ENCODE results near the gene CLDN20. TPM values are rescaled to one million over a fixed set of nuclear protein-coding genes. Genes with fewer than 3 reads are reported as not detected.
"Not testable (repeated sequence)": the region's sequence is repeated elsewhere in the genome, so short reads cannot be mapped to it uniquely, and the experiment has no call there.

CLDN20 gene
- total RNA-seq, 1 experiment from 2014 or later, result not detected

DNA sequence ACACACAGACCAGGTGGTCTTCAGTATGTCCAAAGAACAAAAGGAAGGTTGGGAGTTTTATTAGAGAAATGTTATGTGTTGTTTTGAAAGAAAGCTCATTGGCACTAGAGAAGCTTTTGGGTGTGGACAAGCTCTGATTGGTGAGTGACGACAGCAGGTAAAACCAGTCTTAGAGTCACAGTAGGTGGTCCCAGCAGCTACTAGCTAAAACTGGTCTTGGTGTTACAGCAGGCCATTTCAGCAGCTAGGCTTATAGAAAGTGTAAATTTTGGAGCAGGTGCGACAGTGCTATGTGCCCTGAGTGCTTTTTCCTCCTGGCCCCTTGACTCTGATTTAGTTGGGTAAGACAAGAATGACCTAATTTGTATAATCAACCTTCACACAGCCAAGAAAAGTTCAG, 3.6 kb downstream of the CLDN20 start:
- H3K9me3 ChIP-seq (ENCODE audit: control insufficient read depth, insufficient read depth, low read depth, low read length), result no peaks in the 10 kb centered on the region
- ChIA-PET POLR2A (no interaction called here), CTCF (interaction anchor here (0.7 kb wide), 2 partner anchors 27 to 36 kb away, joined by 5 to 8 read pairs; no protein-coding TSS in a partner anchor)
- no peak for TF ChIP-seq POLR2AphosphoS5 (IDR thresholded peaks at IDR 0.05; ENCODE audit: low read depth, low read length)
- TF ChIP-seq, protein P1, sequence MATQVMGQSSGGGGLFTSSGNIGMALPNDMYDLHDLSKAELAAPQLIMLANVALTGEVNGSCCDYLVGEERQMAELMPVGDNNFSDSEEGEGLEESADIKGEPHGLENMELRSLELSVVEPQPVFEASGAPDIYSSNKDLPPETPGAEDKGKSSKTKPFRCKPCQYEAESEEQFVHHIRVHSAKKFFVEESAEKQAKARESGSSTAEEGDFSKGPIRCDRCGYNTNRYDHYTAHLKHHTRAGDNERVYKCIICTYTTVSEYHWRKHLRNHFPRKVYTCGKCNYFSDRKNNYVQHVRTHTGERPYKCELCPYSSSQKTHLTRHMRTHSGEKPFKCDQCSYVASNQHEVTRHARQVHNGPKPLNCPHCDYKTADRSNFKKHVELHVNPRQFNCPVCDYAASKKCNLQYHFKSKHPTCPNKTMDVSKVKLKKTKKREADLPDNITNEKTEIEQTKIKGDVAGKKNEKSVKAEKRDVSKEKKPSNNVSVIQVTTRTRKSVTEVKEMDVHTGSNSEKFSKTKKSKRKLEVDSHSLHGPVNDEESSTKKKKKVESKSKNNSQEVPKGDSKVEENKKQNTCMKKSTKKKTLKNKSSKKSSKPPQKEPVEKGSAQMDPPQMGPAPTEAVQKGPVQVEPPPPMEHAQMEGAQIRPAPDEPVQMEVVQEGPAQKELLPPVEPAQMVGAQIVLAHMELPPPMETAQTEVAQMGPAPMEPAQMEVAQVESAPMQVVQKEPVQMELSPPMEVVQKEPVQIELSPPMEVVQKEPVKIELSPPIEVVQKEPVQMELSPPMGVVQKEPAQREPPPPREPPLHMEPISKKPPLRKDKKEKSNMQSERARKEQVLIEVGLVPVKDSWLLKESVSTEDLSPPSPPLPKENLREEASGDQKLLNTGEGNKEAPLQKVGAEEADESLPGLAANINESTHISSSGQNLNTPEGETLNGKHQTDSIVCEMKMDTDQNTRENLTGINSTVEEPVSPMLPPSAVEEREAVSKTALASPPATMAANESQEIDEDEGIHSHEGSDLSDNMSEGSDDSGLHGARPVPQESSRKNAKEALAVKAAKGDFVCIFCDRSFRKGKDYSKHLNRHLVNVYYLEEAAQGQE (IDR thresholded peaks at IDR 0.05; ENCODE audit: insufficient read depth in 1 of 2, low read depth in 2 of 2, low read length in 1 of 2), result no peak
- no peak for TF ChIP-seq TCF7L2 (IDR thresholded peaks at IDR 0.05; ENCODE audit: low read depth, low read length)
- TF ChIP-seq SIN3A (IDR thresholded peaks at IDR 0.05; ENCODE audit: borderline replicate concordance, insufficient read depth, low read depth, low read length), result no peak
- TF ChIP-seq CTCF (IDR thresholded peaks at IDR 0.05), result no peak
- BruUV-seq (replicated peaks), result no TSS peak
- no peak overlapping the region for H3K4me3 ChIP-seq (ENCODE audit: low read depth in 2 of 2, low read length in 2 of 2)
- no peak for DNase-seq (ENCODE audit: low read depth, low spot score)
- H3K27me3 ChIP-seq (ENCODE audit: control insufficient read depth, insufficient read depth, low read length), result no peaks in the 10 kb centered on the region
- no peak overlapping the region for H3K27ac ChIP-seq (ENCODE audit: low read length)
- no peak for ATAC-seq
- peaks cover 7% of the 10 kb centered on the region; the same call in 1 of the 2 replicates for H3K36me3 ChIP-seq (ENCODE audit: control insufficient read depth, insufficient read depth, low read length)
- in situ Hi-C loops (cut with HindIII; ENCODE audit: low pct_unique_long_range_greater_than_20kb, low sequenced_read_pairs), result no loop called here
- intact Hi-C loops (cut with micrococcal nuclease; ENCODE audit: unreplicated experiment), result loop anchor here (10.0 kb wide), 1 partner anchor 403 kb away; no protein-coding TSS in a partner anchor
- no peaks in the 10 kb centered on the region; the same call in 1 of the 2 replicates for H3K4me1 ChIP-seq (ENCODE audit: control insufficient read depth, insufficient read depth, low read length)

DNA sequence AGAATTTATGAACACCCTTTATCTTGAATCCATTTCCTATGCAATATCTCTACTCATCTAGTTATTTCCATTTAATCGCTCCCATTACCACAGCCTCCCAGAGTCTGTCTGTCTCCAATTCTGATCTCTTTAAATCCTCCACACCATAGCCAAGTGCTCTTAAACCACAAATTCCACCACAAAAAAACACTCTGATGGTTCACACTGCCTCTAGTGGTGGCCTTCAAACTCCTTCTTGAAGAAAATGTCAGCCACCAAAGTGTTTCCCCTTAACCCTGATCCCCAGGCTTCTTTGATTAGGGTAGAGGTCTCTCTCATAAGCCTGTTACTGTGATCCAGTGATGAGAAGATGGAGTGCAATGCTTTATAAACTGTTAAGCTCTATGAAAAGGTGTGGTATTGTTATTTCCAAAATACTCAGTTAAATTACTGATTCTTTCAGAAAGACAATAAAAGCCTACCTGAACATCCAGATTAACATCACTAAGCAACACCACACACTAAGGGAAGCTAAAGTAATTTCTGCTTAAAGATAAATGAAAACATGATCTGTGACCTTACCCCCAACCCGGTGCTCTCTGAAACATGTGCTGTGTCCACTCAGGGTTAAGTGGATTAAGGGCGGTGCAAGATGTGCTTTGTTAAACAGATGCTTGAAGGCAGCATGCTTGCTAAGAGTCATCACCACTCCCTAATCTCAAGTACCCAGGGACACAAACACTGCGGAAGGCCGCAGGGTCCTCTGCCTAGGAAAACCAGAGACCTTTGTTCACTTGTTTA, 4.5 kb downstream of the CLDN20 start:
- H3K27ac ChIP-seq (ENCODE audit: low read length); CTCF ChIA-PET; POLR2A ChIA-PET; DNase-seq (ENCODE audit: low read depth, low spot score); H3K4me3 ChIP-seq (ENCODE audit: low read depth in 2 of 2, low read length in 2 of 2); BruUV-seq (replicated peaks); in situ Hi-C loops (cut with HindIII; ENCODE audit: low pct_unique_long_range_greater_than_20kb, low sequenced_read_pairs); H3K36me3 ChIP-seq (ENCODE audit: control insufficient read depth, insufficient read depth, low read length); H3K9me3 ChIP-seq (ENCODE audit: control insufficient read depth, insufficient read depth, low read depth, low read length); H3K4me1 ChIP-seq (ENCODE audit: control insufficient read depth, insufficient read depth, low read length); H3K27me3 ChIP-seq (ENCODE audit: control insufficient read depth, insufficient read depth, low read length): not testable (repeated sequence)
- ATAC-seq, result peak; percentile 51; the same call in 1 of the 2 replicates
- peak; percentile 71 for TF ChIP-seq CTCF (IDR thresholded peaks at IDR 0.05)
- intact Hi-C loops (cut with micrococcal nuclease; ENCODE audit: unreplicated experiment), result loop anchor here (10.0 kb wide), 1 partner anchor 403 kb away; no protein-coding TSS in a partner anchor

Data from Panc1 (cell line).